Measurements from ENCODE around the gene VPS41. TPM values are rescaled to one million over a fixed set of nuclear protein-coding genes. Genes with fewer than 3 reads are reported as not detected.
"Not testable (repeated sequence)": the region's sequence is repeated elsewhere in the genome, so short reads cannot be mapped to it uniquely, and the experiment has no call there.

The VPS41 gene
- total and polyA plus RNA-seq, 4 donors: 71.1 to 97.3 (median 90.4) TPM

GRCh38 chr7:38870147-38870546, 38.8 kb downstream of the VPS41 start:
- WGBS (ENCODE audit: insufficient coverage): 100% methylated on average over 1 of the region's 3 CpGs
- H3K4me3 ChIP-seq (ENCODE audit: low read depth, low read length): no peak overlapping the region
- H3K36me3 ChIP-seq (ENCODE audit: control insufficient read depth, insufficient read depth, low read length): no peaks in the 10 kb centered on the region
- H3K9me3 ChIP-seq (ENCODE audit: control insufficient read depth, insufficient read depth, low read length): no peaks in the 10 kb centered on the region
- no peak overlapping the region for H3K27ac ChIP-seq (ENCODE audit: low read depth, low read length)
- H3K4me1 ChIP-seq (ENCODE audit: control insufficient read depth, insufficient read depth, low read length): no peaks in the 10 kb centered on the region
- no peaks in the 10 kb centered on the region for H3K27me3 ChIP-seq (ENCODE audit: control insufficient read depth, insufficient read depth, low read length)
- DNase-seq (ENCODE audit: low read depth in 4 of 6, low spot score in 6 of 6): no peak

DNA sequence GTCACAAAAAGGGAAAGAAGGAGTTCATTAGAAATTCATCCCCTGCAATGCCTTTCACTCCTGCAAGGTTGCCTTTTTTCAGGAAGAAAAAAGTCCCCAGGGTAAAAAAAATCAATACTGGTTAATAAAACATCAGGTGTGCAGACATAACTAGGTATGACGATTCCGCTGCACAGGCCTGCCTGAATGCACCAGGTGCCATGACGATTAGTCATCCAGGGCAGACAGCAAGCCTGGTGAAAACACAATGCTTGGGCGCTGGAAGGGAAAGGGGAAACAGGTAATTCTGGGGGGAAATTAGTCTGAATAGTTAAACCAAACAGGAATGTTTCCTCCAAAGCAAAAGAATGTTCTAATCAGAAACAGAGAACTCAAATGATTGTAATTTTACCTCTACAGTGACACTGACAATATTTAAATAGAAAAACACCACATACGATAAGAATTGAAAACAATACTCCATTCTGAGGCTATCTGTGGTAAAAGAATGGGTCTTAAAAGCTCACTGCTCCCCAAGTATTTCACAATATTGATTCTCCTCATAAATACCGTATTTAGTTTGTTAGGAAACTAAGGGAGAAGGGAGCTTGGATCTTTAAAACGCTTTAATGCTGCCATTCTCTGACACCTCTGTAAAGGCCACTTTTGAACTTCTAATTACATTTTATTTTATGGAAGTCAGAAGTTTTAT, 45.2 kb downstream of the VPS41 start:
- peak in 1 of 6 donors; percentile 62 for DNase-seq (ENCODE audit: low read depth in 4 of 6, low spot score in 6 of 6)
- Histone ChIP-seq H3K4me1 (ENCODE audit: control insufficient read depth, insufficient read depth, low read length) (no peaks in the 10 kb centered on the region), H3K4me3 (ENCODE audit: low read depth, low read length) (no peak overlapping the region), H3K9me3 (ENCODE audit: control insufficient read depth, insufficient read depth, low read length) (no peaks in the 10 kb centered on the region), H3K27me3 (ENCODE audit: control insufficient read depth, insufficient read depth, low read length) (no peaks in the 10 kb centered on the region), H3K27ac (ENCODE audit: low read depth, low read length) (no peak overlapping the region), H3K36me3 (ENCODE audit: control insufficient read depth, insufficient read depth, low read length) (no peaks in the 10 kb centered on the region)
- WGBS (ENCODE audit: insufficient coverage): 52% methylated on average over 3 of the region's 7 CpGs

DNA sequence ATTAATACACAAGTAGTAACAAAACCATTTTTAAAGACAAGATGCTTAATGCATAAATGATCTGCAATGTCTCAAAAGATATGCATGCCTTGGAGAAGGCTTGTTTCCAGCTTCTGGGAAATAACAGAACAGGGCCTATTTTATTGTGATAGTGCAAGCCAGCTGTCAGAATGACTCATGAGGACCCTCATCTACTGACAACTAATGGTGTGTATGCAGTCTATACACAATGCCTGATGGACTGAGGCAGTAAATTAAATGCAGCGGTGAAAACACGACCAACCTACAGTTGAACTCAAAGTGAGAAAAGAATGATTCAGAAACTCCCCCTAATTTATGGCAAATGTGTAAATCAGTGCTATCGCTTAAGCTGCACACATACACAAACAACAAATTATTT, 46.3 kb downstream of the VPS41 start:
- Histone ChIP-seq H3K4me1 (ENCODE audit: control insufficient read depth, insufficient read depth, low read length) (no peaks in the 10 kb centered on the region), H3K27ac (ENCODE audit: low read depth, low read length) (no peak overlapping the region), H3K9me3 (ENCODE audit: control insufficient read depth, insufficient read depth, low read length) (no peaks in the 10 kb centered on the region), H3K36me3 (ENCODE audit: control insufficient read depth, insufficient read depth, low read length) (no peaks in the 10 kb centered on the region), H3K27me3 (ENCODE audit: control insufficient read depth, insufficient read depth, low read length) (no peaks in the 10 kb centered on the region), H3K4me3 (ENCODE audit: low read depth, low read length) (no peak overlapping the region)
- WGBS (ENCODE audit: insufficient coverage): 40% methylated on average over 2 of the region's 3 CpGs
- DNase-seq (ENCODE audit: low read depth in 4 of 6, low spot score in 6 of 6): peak in 1 of 6 donors; percentile 43

- WGBS (ENCODE audit: insufficient coverage): no CpG with 5 or more reads among the region's 5 CpGs
- Histone ChIP-seq H3K4me3 (ENCODE audit: low read depth, low read length) (no peak overlapping the region), H3K27ac (ENCODE audit: low read depth, low read length) (no peak overlapping the region), H3K36me3 (ENCODE audit: control insufficient read depth, insufficient read depth, low read length) (no peaks in the 10 kb centered on the region), H3K9me3 (ENCODE audit: control insufficient read depth, insufficient read depth, low read length) (no peaks in the 10 kb centered on the region), H3K4me1 (ENCODE audit: control insufficient read depth, insufficient read depth, low read length) (no peaks in the 10 kb centered on the region), H3K27me3 (ENCODE audit: control insufficient read depth, insufficient read depth, low read length) (no peaks in the 10 kb centered on the region)
- DNase-seq (ENCODE audit: low read depth in 4 of 6, low spot score in 6 of 6): no peak
Observed at GRCh38 chr7:38858259-38858884, 50.6 kb downstream of the VPS41 start.

GRCh38 chr7:38855867-38856266, 53.1 kb downstream of the VPS41 start:
- H3K9me3 ChIP-seq (ENCODE audit: control insufficient read depth, insufficient read depth, low read length): no peaks in the 10 kb centered on the region
- H3K4me3 ChIP-seq (ENCODE audit: low read depth, low read length): no peak overlapping the region
- no peak for DNase-seq (ENCODE audit: low read depth in 4 of 6, low spot score in 6 of 6)
- no peaks in the 10 kb centered on the region for H3K36me3 ChIP-seq (ENCODE audit: control insufficient read depth, insufficient read depth, low read length)
- no CpG with 5 or more reads among the region's 2 CpGs for WGBS (ENCODE audit: insufficient coverage)
- H3K4me1 ChIP-seq (ENCODE audit: control insufficient read depth, insufficient read depth, low read length): no peaks in the 10 kb centered on the region
- no peak overlapping the region for H3K27ac ChIP-seq (ENCODE audit: low read depth, low read length)
- no peaks in the 10 kb centered on the region for H3K27me3 ChIP-seq (ENCODE audit: control insufficient read depth, insufficient read depth, low read length)

GRCh38 chr7:38855386-38855785, 53.6 kb downstream of the VPS41 start:
- H3K36me3 ChIP-seq (ENCODE audit: control insufficient read depth, insufficient read depth, low read length): no peaks in the 10 kb centered on the region
- no peaks in the 10 kb centered on the region for H3K27me3 ChIP-seq (ENCODE audit: control insufficient read depth, insufficient read depth, low read length)
- no peaks in the 10 kb centered on the region for H3K4me1 ChIP-seq (ENCODE audit: control insufficient read depth, insufficient read depth, low read length)
- H3K4me3 ChIP-seq (ENCODE audit: low read depth, low read length): no peak overlapping the region
- H3K9me3 ChIP-seq (ENCODE audit: control insufficient read depth, insufficient read depth, low read length): no peaks in the 10 kb centered on the region
- WGBS (ENCODE audit: insufficient coverage): no CpG with 5 or more reads among the region's 4 CpGs
- no peak for DNase-seq (ENCODE audit: low read depth in 4 of 6, low spot score in 6 of 6)
- no peak overlapping the region for H3K27ac ChIP-seq (ENCODE audit: low read depth, low read length)

DNA sequence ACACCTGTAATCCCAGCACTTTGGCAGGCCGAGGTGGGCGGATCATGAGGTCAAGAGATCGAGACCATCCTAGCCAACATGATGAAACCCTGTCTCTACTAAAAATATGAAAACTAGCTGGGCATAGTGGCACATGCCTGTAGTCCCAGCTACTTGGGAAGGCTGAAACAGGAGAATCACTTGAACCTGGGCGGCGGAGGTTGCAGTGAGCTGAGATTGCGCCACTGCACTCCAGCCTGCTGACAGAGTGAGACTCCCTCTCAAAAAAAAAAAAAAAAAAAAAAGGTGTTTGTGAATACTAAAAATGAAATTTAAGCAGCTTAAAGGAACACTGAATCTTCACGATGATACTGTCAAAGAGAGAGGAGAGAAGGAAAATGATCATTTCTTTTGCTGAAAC, 54.0 kb downstream of the VPS41 start:
- not testable (repeated sequence) for H3K4me1 ChIP-seq (ENCODE audit: control insufficient read depth, insufficient read depth, low read length); DNase-seq (ENCODE audit: low read depth in 4 of 6, low spot score in 6 of 6); H3K4me3 ChIP-seq (ENCODE audit: low read depth, low read length); H3K9me3 ChIP-seq (ENCODE audit: control insufficient read depth, insufficient read depth, low read length); H3K27me3 ChIP-seq (ENCODE audit: control insufficient read depth, insufficient read depth, low read length); H3K27ac ChIP-seq (ENCODE audit: low read depth, low read length); H3K36me3 ChIP-seq (ENCODE audit: control insufficient read depth, insufficient read depth, low read length)
- WGBS (ENCODE audit: insufficient coverage): 100% methylated on average over 2 of the region's 7 CpGs

DNA sequence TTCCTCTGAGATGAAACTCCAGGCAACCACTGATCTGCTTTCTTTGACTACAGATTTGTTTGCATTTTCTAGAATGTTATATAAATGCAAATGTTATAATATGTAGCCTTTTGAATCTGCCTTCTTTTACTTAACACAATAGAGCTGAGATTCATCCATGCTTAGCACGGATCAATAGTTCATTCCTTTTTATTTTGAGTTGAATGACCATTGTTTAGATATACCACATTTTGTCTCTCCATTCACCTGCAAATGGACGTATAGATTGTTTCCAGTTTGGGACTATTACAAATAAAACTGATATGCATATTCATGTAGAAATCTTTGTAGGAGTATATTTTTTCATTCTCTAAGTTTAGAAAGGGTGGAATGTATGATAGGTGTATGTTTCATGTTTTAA, 57.7 kb downstream of the VPS41 start:
- Histone ChIP-seq H3K4me1 (ENCODE audit: control insufficient read depth, insufficient read depth, low read length) (no peaks in the 10 kb centered on the region), H3K27me3 (ENCODE audit: control insufficient read depth, insufficient read depth, low read length) (no peaks in the 10 kb centered on the region), H3K9me3 (ENCODE audit: control insufficient read depth, insufficient read depth, low read length) (no peaks in the 10 kb centered on the region), H3K4me3 (ENCODE audit: low read depth, low read length) (no peak overlapping the region), H3K27ac (ENCODE audit: low read depth, low read length) (no peak overlapping the region), H3K36me3 (ENCODE audit: control insufficient read depth, insufficient read depth, low read length) (peaks cover 3% of the 10 kb centered on the region)
- WGBS (ENCODE audit: insufficient coverage): no CpG with 5 or more reads among the region's 2 CpGs
- DNase-seq (ENCODE audit: low read depth in 4 of 6, low spot score in 6 of 6): no peak

- Histone ChIP-seq H3K27me3 (ENCODE audit: control insufficient read depth, insufficient read depth, low read length) (no peaks in the 10 kb centered on the region), H3K36me3 (ENCODE audit: control insufficient read depth, insufficient read depth, low read length) (peaks cover 3% of the 10 kb centered on the region), H3K27ac (ENCODE audit: low read depth, low read length) (no peak overlapping the region), H3K9me3 (ENCODE audit: control insufficient read depth, insufficient read depth, low read length) (no peaks in the 10 kb centered on the region), H3K4me3 (ENCODE audit: low read depth, low read length) (no peak overlapping the region), H3K4me1 (ENCODE audit: control insufficient read depth, insufficient read depth, low read length) (no peaks in the 10 kb centered on the region)
- DNase-seq (ENCODE audit: low read depth in 4 of 6, low spot score in 6 of 6): no peak
- 90% methylated on average over 7 of the region's 7 CpGs for WGBS (ENCODE audit: insufficient coverage)
Observed at GRCh38 chr7:38846280-38846679, 62.7 kb downstream of the VPS41 start.

GRCh38 chr7:38844952-38845563, 63.9 kb downstream of the VPS41 start:
- H3K36me3 ChIP-seq (ENCODE audit: control insufficient read depth, insufficient read depth, low read length): peaks cover 3% of the 10 kb centered on the region
- DNase-seq (ENCODE audit: low read depth in 4 of 6, low spot score in 6 of 6): no peak
- no peak overlapping the region for H3K4me3 ChIP-seq (ENCODE audit: low read depth, low read length)
- no peaks in the 10 kb centered on the region for H3K9me3 ChIP-seq (ENCODE audit: control insufficient read depth, insufficient read depth, low read length)
- no peaks in the 10 kb centered on the region for H3K27me3 ChIP-seq (ENCODE audit: control insufficient read depth, insufficient read depth, low read length)
- H3K27ac ChIP-seq (ENCODE audit: low read depth, low read length): no peak overlapping the region
- H3K4me1 ChIP-seq (ENCODE audit: control insufficient read depth, insufficient read depth, low read length): no peaks in the 10 kb centered on the region
- WGBS (ENCODE audit: insufficient coverage): 89% methylated on average over 5 of the region's 8 CpGs
